Suprapubic skin (tissue), 3 donors: Measurements from ENCODE around the gene CHM.
"Not testable (repeated sequence)": the region's sequence is repeated elsewhere in the genome, so short reads cannot be mapped to it uniquely, and the experiment has no call there.

Source experiments
- CTCF ChIP-seq, 2 donors: fragments of 200-600 bp in 1 of 2; fragments of 450-650 bp in 1 of 2; sonication (generic) in 1 of 2; IDR thresholded peaks; one replicate each; pipeline ENCODE4 v1.5.1; 2016 to 2019; ENCODE audit warnings: antibody characterized with exemption in 2 of 2, mild to moderate bottlenecking in 1 of 2, moderate library complexity in 1 of 2
- POLR2A ChIP-seq, 2 donors: fragments of 450-650 bp; IDR thresholded peaks; one replicate each; pipeline ENCODE4 v1.6.1; 2017; ENCODE audit warnings: antibody characterized with exemption in 2 of 2, mild to moderate bottlenecking in 2 of 2, moderate library complexity in 2 of 2

GRCh38 chrX:86007891-86008290, 39.5 kb downstream of the CHM start:
- TF ChIP-seq CTCF, POLR2A (IDR thresholded peaks at IDR 0.05): not testable (repeated sequence)
